ENCODE data around the gene TMEM205. TPM values are rescaled to one million over a fixed set of nuclear protein-coding genes. Genes with fewer than 3 reads are reported as not detected.
"Not testable (repeated sequence)": the region's sequence is repeated elsewhere in the genome, so short reads cannot be mapped to it uniquely, and the experiment has no call there.

The TMEM205 gene
- total and polyA plus RNA-seq, 2 of the 13 experiments (the other 11 are each of a cell fraction or from before 2014, with no cell fraction given) = 45.5 to 98.7 TPM

DNA sequence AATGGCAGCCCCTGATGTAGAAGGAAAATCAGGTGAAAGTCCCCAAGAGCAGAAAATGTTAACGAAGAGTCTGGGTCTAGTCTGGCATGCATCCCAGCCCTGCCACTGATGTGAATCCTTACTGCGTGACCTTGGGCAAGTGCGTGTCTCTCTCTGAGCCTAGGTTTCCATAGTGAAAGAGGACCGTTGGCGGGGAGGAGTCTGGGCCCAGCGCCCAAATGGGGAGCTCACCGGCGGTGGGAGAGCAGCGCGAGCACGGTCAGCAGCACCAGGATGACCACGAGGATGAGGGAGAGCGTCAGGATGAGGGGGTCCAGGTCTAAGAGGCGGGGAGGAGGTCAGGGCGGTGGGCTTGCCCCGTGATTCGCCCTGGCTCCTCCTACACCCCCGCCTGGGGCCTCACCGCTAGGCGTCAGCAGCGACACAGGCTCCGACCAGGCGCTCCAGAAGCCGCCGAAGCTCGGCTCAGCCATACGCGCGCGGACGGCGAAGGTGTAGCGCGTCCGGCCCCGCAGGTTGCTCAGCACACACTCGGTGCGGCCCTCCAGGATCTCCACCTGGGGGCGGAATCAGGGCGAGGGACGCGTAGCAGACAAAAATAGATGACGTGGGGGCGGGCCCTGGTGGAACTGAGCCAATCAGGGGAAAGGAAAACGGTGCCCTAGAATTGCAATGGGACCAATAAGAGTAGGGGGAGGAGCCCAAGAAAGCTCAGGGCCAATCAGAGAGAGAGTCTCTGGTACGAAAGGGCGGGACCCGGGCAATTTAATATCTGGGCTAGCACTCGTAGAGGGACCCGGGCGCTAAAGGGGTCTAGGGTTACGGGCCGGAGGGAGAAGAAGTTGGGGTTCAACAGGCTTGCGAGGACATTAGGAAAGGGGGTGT is 34.8 kb upstream of the TMEM205 start (continued):
- TF ChIP-seq CREB1 (IDR thresholded peaks at IDR 0.05) = peak; percentile 89
- peak; percentile 92 for TF ChIP-seq CREB1 (CRISPR knock-in tag; IDR thresholded peaks at IDR 0.05)
- no peak for TF ChIP-seq HDAC6 (IDR thresholded peaks at IDR 0.05; ENCODE audit: low read depth, low read length)

DNA sequence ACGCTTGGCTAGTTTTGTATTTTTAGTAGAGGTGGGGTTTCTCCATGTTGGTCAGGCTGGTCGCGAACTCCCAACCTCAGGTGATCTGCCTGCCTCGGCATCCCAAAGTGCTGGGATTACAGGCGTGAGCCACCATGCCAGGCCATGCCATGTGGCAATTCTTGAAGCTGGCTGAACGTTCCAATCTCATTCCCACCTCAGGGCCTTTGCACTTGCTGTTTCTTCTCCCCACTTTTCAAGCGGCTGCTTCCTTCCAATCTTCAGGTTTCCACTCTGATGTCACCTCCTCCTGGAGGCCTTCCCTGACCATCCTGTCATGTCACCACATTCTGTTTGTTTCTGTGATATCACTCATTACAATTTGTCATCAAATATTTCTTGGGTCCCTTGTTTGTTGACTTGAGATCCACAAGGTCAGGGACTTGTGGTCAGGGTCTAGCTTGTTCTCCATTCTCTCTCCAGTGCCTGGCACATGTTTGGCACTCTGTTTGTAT is 33.8 kb upstream of the TMEM205 start:
- H3K4me1 ChIP-seq (ENCODE audit: insufficient read depth, low read length) = peaks cover 49% of the 10 kb centered on the region
- no peak for DNase-seq (ENCODE audit: low spot score)
- peak overlapping the region; percentile 69 for H3K4me2 ChIP-seq (ENCODE audit: low read depth, low read length)
- peak; percentile 39; the same call in 1 of the 2 replicates for TF ChIP-seq ZMYM3 (CRISPR knock-in tag; IDR thresholded peaks at IDR 0.05)
- TF ChIP-seq CREB1 (IDR thresholded peaks at IDR 0.05) = 0 out of 2 replicates have a peak, but pooled peaks have one; percentile 35
- TF ChIP-seq CREB1 (CRISPR knock-in tag; IDR thresholded peaks at IDR 0.05) = no peak
- TF ChIP-seq, protein P1, sequence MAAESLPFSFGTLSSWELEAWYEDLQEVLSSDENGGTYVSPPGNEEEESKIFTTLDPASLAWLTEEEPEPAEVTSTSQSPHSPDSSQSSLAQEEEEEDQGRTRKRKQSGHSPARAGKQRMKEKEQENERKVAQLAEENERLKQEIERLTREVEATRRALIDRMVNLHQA (CRISPR knock-in tag; IDR thresholded peaks at IDR 0.05) = no peak
- CTCF ChIA-PET (ENCODE audit: low intra/inter-chr PET ratio, low total read pairs) = interaction anchor here (0.8 to 1.8 kb wide), 3 partner anchors 67 to 103 kb away, joined by 5 to 10 read pairs (median 8); no protein-coding TSS in a partner anchor
- H3K9ac ChIP-seq (ENCODE audit: insufficient read depth, low read depth, low read length) = no peak overlapping the region
- H3K27me3 ChIP-seq (ENCODE audit: control insufficient read depth in 1 of 2, insufficient read depth in 2 of 2, low read length in 2 of 2) = no peaks in the 10 kb centered on the region
- no peak overlapping the region for H3K27ac ChIP-seq (ENCODE audit: extremely low read length, insufficient read depth, low read length)
- ATAC-seq = no peak
- no peak overlapping the region for H3K4me3 ChIP-seq (replicated peaks in 1 of 3; ENCODE audit: insufficient read depth in 1 of 3, low read depth in 2 of 3, low read length in 3 of 3)
- in situ Hi-C loops (cut with HindIII; ENCODE audit: extremely low pct_ligation_motif_present, low pct_unique_long_range_greater_than_20kb) = loop anchor here (5.0 kb wide), 2 partner anchors 42 to 102 kb away; partner anchors contain the start of gene ELAVL3
- H3K36me3 ChIP-seq (replicated peaks in 1 of 2; ENCODE audit: control insufficient read depth in 1 of 2, insufficient read depth in 2 of 2, low read length in 2 of 2) = no peaks in the 10 kb centered on the region
- no peaks in the 10 kb centered on the region for H3K9me3 ChIP-seq (ENCODE audit: low read length)
- POLR2A ChIA-PET = no interaction called here
- intact Hi-C loops (cut with micrococcal nuclease; ENCODE audit: unreplicated experiment) = loop anchor here (2.0 to 5.0 kb wide), 3 partner anchors 42 to 87 kb away; no protein-coding TSS in a partner anchor
- WGBS (ENCODE audit: low lambda C conversion rate) = 92% methylated on average over 7 of the region's 7 CpGs
- H3K79me2 ChIP-seq (ENCODE audit: insufficient read depth, low read length) = peaks cover 5% of the 10 kb centered on the region
- BruUV-seq (replicated peaks) = no TSS peak
- no peak overlapping the region for H2AFZ ChIP-seq (ENCODE audit: low read length)
- no peaks in the 10 kb centered on the region for H4K20me1 ChIP-seq (ENCODE audit: insufficient read depth, low read length)
- no peak for FAIRE-seq

DNA sequence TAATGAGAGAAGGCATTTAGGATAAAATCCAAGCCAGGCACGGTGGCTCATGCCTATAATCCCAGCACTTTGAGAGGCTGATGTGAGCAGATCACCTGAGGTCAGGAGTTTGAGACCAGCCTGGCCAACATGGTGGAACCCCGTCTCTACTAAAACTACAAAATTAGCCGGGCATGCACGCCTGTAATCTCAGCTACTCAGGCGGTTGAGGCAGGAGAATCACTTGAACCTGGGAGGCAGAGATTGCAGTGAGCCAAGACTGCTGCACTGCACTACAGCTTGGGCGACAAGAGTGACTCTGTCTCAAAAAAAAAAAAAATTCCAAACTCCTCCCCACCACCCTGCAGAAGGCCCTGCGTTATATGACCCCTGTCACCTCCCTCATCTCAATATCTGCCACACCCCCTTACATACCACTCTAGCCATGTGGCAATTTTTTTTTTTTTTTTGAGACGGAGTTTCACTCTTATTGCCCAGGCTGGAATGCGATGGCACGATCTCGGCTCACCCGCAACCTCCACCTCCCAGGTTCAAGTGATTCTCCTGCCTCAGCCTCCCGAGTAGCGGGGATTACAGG is 33.3 kb upstream of the TMEM205 start:
- H3K4me2 ChIP-seq (ENCODE audit: low read depth, low read length); ATAC-seq; POLR2A ChIA-PET; H3K9me3 ChIP-seq (ENCODE audit: low read length); FAIRE-seq; H3K27me3 ChIP-seq (ENCODE audit: control insufficient read depth in 1 of 2, insufficient read depth in 2 of 2, low read length in 2 of 2); in situ Hi-C loops (cut with HindIII; ENCODE audit: extremely low pct_ligation_motif_present, low pct_unique_long_range_greater_than_20kb); H3K36me3 ChIP-seq (replicated peaks in 1 of 2; ENCODE audit: control insufficient read depth in 1 of 2, insufficient read depth in 2 of 2, low read length in 2 of 2); BruUV-seq (replicated peaks); H2AFZ ChIP-seq (ENCODE audit: low read length); H3K9ac ChIP-seq (ENCODE audit: insufficient read depth, low read depth, low read length); H3K4me3 ChIP-seq (replicated peaks in 1 of 3; ENCODE audit: insufficient read depth in 1 of 3, low read depth in 2 of 3, low read length in 3 of 3); H3K79me2 ChIP-seq (ENCODE audit: insufficient read depth, low read length); H4K20me1 ChIP-seq (ENCODE audit: insufficient read depth, low read length); DNase-seq (ENCODE audit: low spot score); H3K27ac ChIP-seq (ENCODE audit: extremely low read length, insufficient read depth, low read length): not testable (repeated sequence)
- WGBS (ENCODE audit: low lambda C conversion rate) = 93% methylated on average over 14 of the region's 14 CpGs
- peaks cover 44% of the 10 kb centered on the region for H3K4me1 ChIP-seq (ENCODE audit: insufficient read depth, low read length)
- CTCF ChIA-PET (ENCODE audit: low intra/inter-chr PET ratio, low total read pairs) = interaction anchor here (2.1 kb wide), 1 partner anchor 67 kb away, joined by 10 read pairs; no protein-coding TSS in a partner anchor
- intact Hi-C loops (cut with micrococcal nuclease; ENCODE audit: unreplicated experiment) = loop anchor here (2.0 kb wide), 1 partner anchor 67 kb away; no protein-coding TSS in a partner anchor
